HG03469 (cell line): ENCODE measurements around the gene TMSB10.
"Not testable (repeated sequence)": the region's sequence is repeated elsewhere in the genome, so short reads cannot be mapped to it uniquely, and the experiment has no call there.

Experiments
- ATAC-seq: cut with Tn5 transposase; IDR thresholded peaks from one replicate; pipeline ENCODE4 v1.9.1; 2021; ENCODE audit warnings: mild to moderate bottlenecking, moderate library complexity, moderate number of reproducible peaks; ENCODE audit not compliant: unreplicated experiment

Gene TMSB10

GRCh38 chr2:84900971-84901370, 4.5 kb upstream of the TMSB10 start:
- ATAC-seq: no peak

- ATAC-seq: no peak
Observed at GRCh38 chr2:84901593-84902120, 3.8 kb upstream of the TMSB10 start.

GRCh38 chr2:84902526-84902925, 2.9 kb upstream of the TMSB10 start:
- ATAC-seq: no peak

- ATAC-seq: no peak
Observed at GRCh38 chr2:84904151-84904550, 1.3 kb upstream of the TMSB10 start.

- ATAC-seq: no peak
Observed at GRCh38 chr2:84904717-84905174, 710 bp upstream of the TMSB10 start.

GRCh38 chr2:84906108-84906899, 848 bp downstream of the TMSB10 start:
- ATAC-seq: peak; percentile 2

- ATAC-seq: no peak
Observed at GRCh38 chr2:84906900-84907714, 1.7 kb downstream of the TMSB10 start.

- no peak for ATAC-seq
Observed at GRCh38 chr2:84908948-84909713, 3.7 kb downstream of the TMSB10 start.

- no peak for ATAC-seq
Observed at GRCh38 chr2:84911135-84911678, 5.8 kb downstream of the TMSB10 start.

- ATAC-seq: no peak
Observed at GRCh38 chr2:84912984-84913383, 7.5 kb downstream of the TMSB10 start.

- no peak for ATAC-seq
Observed at GRCh38 chr2:84914334-84914733, 8.9 kb downstream of the TMSB10 start.

- ATAC-seq: not testable (repeated sequence)
Observed at GRCh38 chr2:84915675-84916074, 10.2 kb downstream of the TMSB10 start.

- ATAC-seq: not testable (repeated sequence)
Observed at GRCh38 chr2:84917821-84918220, 12.4 kb downstream of the TMSB10 start.

- ATAC-seq: no peak
Observed at GRCh38 chr2:84918430-84918829, 13.0 kb downstream of the TMSB10 start.

GRCh38 chr2:84919885-84920580, 14.6 kb downstream of the TMSB10 start:
- peak; percentile 28 for ATAC-seq

- no peak for ATAC-seq
Observed at GRCh38 chr2:84923009-84923408, 17.6 kb downstream of the TMSB10 start.

- peak; percentile 27 for ATAC-seq
Observed at GRCh38 chr2:84924173-84925106, 19.0 kb downstream of the TMSB10 start.

GRCh38 chr2:84925336-84925723, 19.9 kb downstream of the TMSB10 start:
- no peak for ATAC-seq
